ENCODE measurements around the gene FOXJ1.

The FOXJ1 gene

GRCh38 chr17:76095943-76096342 is 45.1 kb downstream of the FOXJ1 start:
- ChIA-PET POLR2A (interaction anchor here (4.1 kb wide), 1 partner anchor 16 kb away, joined by 17 read pairs; no protein-coding TSS in a partner anchor), CTCF (interaction anchor here (1.0 to 3.8 kb wide), 3 partner anchors 11 to 183 kb away, joined by 3 to 20 read pairs (median 4); no protein-coding TSS in a partner anchor)
- TF ChIP-seq, protein P1, sequence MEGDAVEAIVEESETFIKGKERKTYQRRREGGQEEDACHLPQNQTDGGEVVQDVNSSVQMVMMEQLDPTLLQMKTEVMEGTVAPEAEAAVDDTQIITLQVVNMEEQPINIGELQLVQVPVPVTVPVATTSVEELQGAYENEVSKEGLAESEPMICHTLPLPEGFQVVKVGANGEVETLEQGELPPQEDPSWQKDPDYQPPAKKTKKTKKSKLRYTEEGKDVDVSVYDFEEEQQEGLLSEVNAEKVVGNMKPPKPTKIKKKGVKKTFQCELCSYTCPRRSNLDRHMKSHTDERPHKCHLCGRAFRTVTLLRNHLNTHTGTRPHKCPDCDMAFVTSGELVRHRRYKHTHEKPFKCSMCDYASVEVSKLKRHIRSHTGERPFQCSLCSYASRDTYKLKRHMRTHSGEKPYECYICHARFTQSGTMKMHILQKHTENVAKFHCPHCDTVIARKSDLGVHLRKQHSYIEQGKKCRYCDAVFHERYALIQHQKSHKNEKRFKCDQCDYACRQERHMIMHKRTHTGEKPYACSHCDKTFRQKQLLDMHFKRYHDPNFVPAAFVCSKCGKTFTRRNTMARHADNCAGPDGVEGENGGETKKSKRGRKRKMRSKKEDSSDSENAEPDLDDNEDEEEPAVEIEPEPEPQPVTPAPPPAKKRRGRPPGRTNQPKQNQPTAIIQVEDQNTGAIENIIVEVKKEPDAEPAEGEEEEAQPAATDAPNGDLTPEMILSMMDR (IDR thresholded peaks at IDR 0.05; ENCODE audit: insufficient read depth, low read length, missing control alignments) = no peak
- no peak for DNase-seq (ENCODE audit: low read depth, low spot score)
- no peak overlapping the region for H3K4me3 ChIP-seq (ENCODE audit: low read depth, low read length)

DNA sequence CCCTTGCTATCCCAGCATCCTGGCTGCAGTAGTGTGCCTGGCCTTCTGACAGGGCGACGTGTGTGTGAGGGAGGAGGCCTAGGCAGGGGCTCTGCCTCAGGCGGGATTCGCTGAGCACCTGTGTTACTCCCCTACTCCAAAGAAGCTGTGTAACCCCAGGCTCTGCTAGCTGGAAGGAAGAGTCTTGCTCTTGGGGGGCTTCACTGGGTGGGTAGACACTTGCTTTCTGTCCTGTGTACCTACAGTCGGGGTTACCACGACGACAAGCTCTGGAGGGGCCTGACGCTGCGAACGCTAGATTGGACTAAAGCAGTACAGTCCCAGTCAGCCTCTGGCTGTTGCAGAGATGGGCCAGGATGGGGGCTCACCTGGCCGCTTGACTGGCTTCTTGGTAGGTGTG is 47.0 kb downstream of the FOXJ1 start:
- POLR2A ChIA-PET = interaction anchor here (1.2 to 4.1 kb wide), 2 partner anchors 9 to 14 kb away, joined by 4 to 17 read pairs; partner anchors contain the start of gene EXOC7
- H3K4me3 ChIP-seq (ENCODE audit: low read depth, low read length) = no peak overlapping the region
- TF ChIP-seq, protein P1 (IDR thresholded peaks at IDR 0.05; ENCODE audit: insufficient read depth, low read length, missing control alignments) = no peak
- no peak for DNase-seq (ENCODE audit: low read depth, low spot score)
- CTCF ChIA-PET = interaction anchor here (0.9 to 3.8 kb wide), 3 partner anchors 12 to 185 kb away, joined by 3 to 20 read pairs (median 3); no protein-coding TSS in a partner anchor

GRCh38 chr17:76092526-76093413 is 48.3 kb downstream of the FOXJ1 start:
- DNase-seq (ENCODE audit: low read depth, low spot score) = no peak
- CTCF ChIA-PET = interaction anchor here (1.0 to 3.8 kb wide), 3 partner anchors 12 to 186 kb away, joined by 3 to 20 read pairs (median 3); no protein-coding TSS in a partner anchor
- no peak overlapping the region for H3K4me3 ChIP-seq (ENCODE audit: low read depth, low read length)
- POLR2A ChIA-PET = interaction anchor here (4.1 kb wide), 1 partner anchor 12 kb away, joined by 17 read pairs; no protein-coding TSS in a partner anchor
- TF ChIP-seq, protein P1 (IDR thresholded peaks at IDR 0.05; ENCODE audit: insufficient read depth, low read length, missing control alignments) = no peak

DNA sequence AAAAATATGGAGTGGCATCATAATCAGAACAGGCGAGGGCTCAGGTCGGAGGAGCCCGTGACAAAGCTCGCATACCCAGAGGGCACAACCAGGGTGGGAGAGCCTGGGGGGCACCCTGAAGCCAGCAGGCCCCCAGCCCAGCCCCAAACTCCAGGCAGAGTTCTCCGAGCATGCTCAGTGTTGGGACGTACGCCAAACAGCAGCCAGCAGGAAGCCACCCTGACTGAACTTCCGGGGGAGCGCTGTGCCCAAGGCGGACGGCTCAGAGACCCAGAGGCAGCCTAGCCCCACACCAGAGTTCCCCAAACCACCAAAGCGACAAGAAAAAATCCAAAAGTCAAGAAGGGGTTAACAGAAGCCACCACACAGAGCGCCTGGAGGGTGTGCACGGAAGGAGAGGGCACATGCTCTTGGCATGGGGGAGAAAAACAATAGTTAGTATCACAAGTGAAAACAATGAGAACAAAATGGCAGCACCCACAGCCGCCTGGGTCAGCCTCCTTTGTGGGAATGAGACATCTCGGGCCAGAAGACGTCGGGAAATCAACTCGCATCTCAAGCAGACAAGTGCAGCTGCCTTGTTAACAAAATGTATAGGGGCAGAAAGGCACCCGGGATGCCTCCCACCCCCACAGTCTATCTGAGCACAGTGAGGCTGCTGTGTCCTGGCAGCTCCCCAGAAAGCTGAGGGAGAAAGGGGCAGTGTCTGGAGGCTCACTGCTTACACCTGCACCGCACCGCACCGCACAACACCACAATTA is 49.3 kb downstream of the FOXJ1 start:
- DNase-seq (ENCODE audit: low read depth, low spot score) = no peak
- TF ChIP-seq, protein P1 (IDR thresholded peaks at IDR 0.05; ENCODE audit: insufficient read depth, low read length, missing control alignments) = no peak
- no peak overlapping the region for H3K4me3 ChIP-seq (ENCODE audit: low read depth, low read length)
- POLR2A ChIA-PET = interaction anchor here (4.1 kb wide), 1 partner anchor 11 kb away, joined by 17 read pairs; no protein-coding TSS in a partner anchor
- CTCF ChIA-PET = interaction anchor here (1.0 kb wide), 1 partner anchor 11 kb away, joined by 3 read pairs; no protein-coding TSS in a partner anchor

- POLR2A ChIA-PET = interaction anchor here (1.7 kb wide), 1 partner anchor 9 kb away, joined by 3 read pairs; no protein-coding TSS in a partner anchor
- DNase-seq (ENCODE audit: low read depth, low spot score) = no peak
- H3K4me3 ChIP-seq (ENCODE audit: low read depth, low read length) = no peak overlapping the region
- TF ChIP-seq, protein P1 (IDR thresholded peaks at IDR 0.05; ENCODE audit: insufficient read depth, low read length, missing control alignments) = no peak
- CTCF ChIA-PET = no interaction called here
Observed at GRCh38 chr17:76090517-76091129, 50.4 kb downstream of the FOXJ1 start.
